VCaP (cell line): ENCODE results near the gene KRTAP17-1.

Source experiments
- H3K27ac ChIP-seq: fragments of 450-650 bp; 2 replicates; pipeline ENCODE4 v1.5.1; 2017
- TF ChIP-seq, protein P1 (sequence below): fragments of 450-650 bp; conservative IDR thresholded peaks from 2 replicates; pipeline ENCODE4 v1.5.1; 2017; ENCODE audit warnings: mild to moderate bottlenecking, moderate library complexity

KRTAP17-1 gene

DNA sequence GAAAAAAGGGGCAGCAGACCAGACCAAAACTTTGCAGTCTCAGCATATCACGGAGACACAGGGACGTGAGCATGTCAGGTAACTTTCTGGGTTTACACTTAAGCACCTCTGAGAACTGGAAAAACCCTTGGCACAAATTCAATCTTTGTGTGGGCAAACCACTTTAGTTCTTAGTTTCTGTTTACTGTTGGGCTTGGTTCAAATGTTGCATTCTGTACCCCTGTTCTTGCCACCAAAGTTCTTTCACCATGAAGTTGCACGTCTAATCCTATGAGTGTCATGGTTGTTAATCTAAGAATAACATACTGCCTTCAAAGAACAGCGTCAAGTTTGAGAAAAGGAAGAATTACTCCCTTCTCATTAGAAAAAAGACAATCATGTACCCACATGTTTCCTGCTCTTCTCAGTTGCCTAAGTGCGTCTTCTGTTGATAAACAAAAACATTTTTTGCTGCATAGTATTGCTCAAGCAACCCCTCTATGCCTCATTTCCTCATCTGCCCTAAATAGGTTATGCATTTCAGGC, 23.5 kb upstream of the KRTAP17-1 start:
- TF ChIP-seq, protein P1, sequence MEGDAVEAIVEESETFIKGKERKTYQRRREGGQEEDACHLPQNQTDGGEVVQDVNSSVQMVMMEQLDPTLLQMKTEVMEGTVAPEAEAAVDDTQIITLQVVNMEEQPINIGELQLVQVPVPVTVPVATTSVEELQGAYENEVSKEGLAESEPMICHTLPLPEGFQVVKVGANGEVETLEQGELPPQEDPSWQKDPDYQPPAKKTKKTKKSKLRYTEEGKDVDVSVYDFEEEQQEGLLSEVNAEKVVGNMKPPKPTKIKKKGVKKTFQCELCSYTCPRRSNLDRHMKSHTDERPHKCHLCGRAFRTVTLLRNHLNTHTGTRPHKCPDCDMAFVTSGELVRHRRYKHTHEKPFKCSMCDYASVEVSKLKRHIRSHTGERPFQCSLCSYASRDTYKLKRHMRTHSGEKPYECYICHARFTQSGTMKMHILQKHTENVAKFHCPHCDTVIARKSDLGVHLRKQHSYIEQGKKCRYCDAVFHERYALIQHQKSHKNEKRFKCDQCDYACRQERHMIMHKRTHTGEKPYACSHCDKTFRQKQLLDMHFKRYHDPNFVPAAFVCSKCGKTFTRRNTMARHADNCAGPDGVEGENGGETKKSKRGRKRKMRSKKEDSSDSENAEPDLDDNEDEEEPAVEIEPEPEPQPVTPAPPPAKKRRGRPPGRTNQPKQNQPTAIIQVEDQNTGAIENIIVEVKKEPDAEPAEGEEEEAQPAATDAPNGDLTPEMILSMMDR = no peak
- H3K27ac ChIP-seq = no peak overlapping the region

GRCh38 chr17:41335747-41336146, 20.2 kb upstream of the KRTAP17-1 start:
- TF ChIP-seq, protein P1 = no peak
- H3K27ac ChIP-seq = no peak overlapping the region

GRCh38 chr17:41334385-41335305, 19.1 kb upstream of the KRTAP17-1 start:
- TF ChIP-seq, protein P1 = no peak
- no peak overlapping the region for H3K27ac ChIP-seq

GRCh38 chr17:41333836-41334235, 18.3 kb upstream of the KRTAP17-1 start:
- H3K27ac ChIP-seq = no peak overlapping the region
- TF ChIP-seq, protein P1 = no peak

- no peak overlapping the region for H3K27ac ChIP-seq
- TF ChIP-seq, protein P1 = no peak
Observed at GRCh38 chr17:41333098-41333497, 17.6 kb upstream of the KRTAP17-1 start.

DNA sequence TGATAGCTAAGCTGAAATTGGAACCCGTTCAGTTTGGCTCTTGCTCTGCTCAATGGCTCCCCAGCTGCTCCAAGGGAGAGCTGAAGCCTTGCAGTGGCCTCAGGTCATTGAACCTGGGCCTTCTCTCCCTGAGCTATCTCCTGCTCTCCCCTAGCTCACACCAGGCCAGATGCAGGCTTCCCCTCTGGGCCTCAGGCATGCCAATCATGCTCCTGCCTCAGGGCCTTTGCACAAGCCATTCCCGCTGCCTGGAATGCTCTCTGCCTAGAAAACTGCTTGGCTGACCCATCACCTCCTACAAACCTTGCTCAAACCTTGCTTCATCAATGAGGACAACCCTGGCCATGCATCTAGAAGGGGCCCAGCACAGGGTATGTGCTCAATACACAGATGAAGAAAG, 16.7 kb upstream of the KRTAP17-1 start:
- no peak overlapping the region for H3K27ac ChIP-seq
- TF ChIP-seq, protein P1 = no peak

- TF ChIP-seq, protein P1 = no peak
Observed at GRCh38 chr17:41331606-41332005, 16.1 kb upstream of the KRTAP17-1 start.

More at GRCh38 chr17:41331606-41332005, 16.1 kb upstream of the KRTAP17-1 start:
- H3K27ac ChIP-seq = no peak overlapping the region
